Kidney epithelial cell (primary cell): ENCODE data around the gene SETD1B. TPM values are rescaled to one million over a fixed set of nuclear protein-coding genes. Genes with fewer than 3 reads are reported as not detected.
A peak's percentile ranks its signal among the peaks of the same experiment; 100 is the strongest.

Source experiments
- DNase-seq: peaks from one replicate; pipeline ENCODE4 v3.0.0-alpha.2; 2010; ENCODE audit warnings: low read depth
- H3K27me3 ChIP-seq: 2 replicates; pipeline ENCODE4 v1.6.0; 2011; ENCODE audit warnings: low read length; ENCODE audit not compliant: control insufficient read depth, insufficient read depth
- H3K36me3 ChIP-seq: 2 replicates; pipeline ENCODE4 v1.5.1; 2011; ENCODE audit warnings: low read length; ENCODE audit not compliant: control insufficient read depth, insufficient read depth
- H3K4me3 ChIP-seq: 2 replicates; pipeline ENCODE4 v1.5.1; 2011; ENCODE audit warnings: low read depth, mild to moderate bottlenecking, control low read depth, low read length
- CTCF ChIP-seq: IDR thresholded peaks from 2 replicates; pipeline ENCODE4 v1.5.1; 2011; ENCODE audit warnings: mild to moderate bottlenecking, moderate library complexity, low read length, control low read depth, inconsistent platforms; ENCODE audit not compliant: insufficient read depth, poor library complexity, severe bottlenecking
- total RNA-seq: library from RNA; depleted of rRNA; stranded (reverse); fragments of >200 nt; gene quantifications from 2 replicates; pipeline ENCODE4 v1.2.3, GENCODE V29; 2015

Gene SETD1B
- total RNA-seq, 1 donor from 2014 or later = 8.1 TPM

GRCh38 chr12:121770813-121771625, 32.8 kb upstream of the SETD1B start:
- no peak for TF ChIP-seq CTCF
- DNase-seq = no peak
- Histone ChIP-seq H3K4me3 (no peak overlapping the region), H3K27me3 (no peaks in the 10 kb centered on the region), H3K36me3 (no peaks in the 10 kb centered on the region)

GRCh38 chr12:121773011-121773777, 30.6 kb upstream of the SETD1B start:
- no peaks in the 10 kb centered on the region for H3K36me3 ChIP-seq
- no peak for DNase-seq
- H3K27me3 ChIP-seq = no peaks in the 10 kb centered on the region
- peak; percentile 94 for TF ChIP-seq CTCF
- no peak overlapping the region for H3K4me3 ChIP-seq

GRCh38 chr12:121774968-121775474, 28.8 kb upstream of the SETD1B start:
- Histone ChIP-seq H3K27me3 (no peaks in the 10 kb centered on the region), H3K36me3 (peaks cover 4% of the 10 kb centered on the region), H3K4me3 (no peak overlapping the region)
- peak; percentile 0 for TF ChIP-seq CTCF
- no peak for DNase-seq

GRCh38 chr12:121775501-121775900, 28.3 kb upstream of the SETD1B start:
- Histone ChIP-seq H3K4me3 (no peak overlapping the region), H3K36me3 (peaks cover 6% of the 10 kb centered on the region), H3K27me3 (no peaks in the 10 kb centered on the region)
- no peak for TF ChIP-seq CTCF
- DNase-seq = no peak

GRCh38 chr12:121776190-121777098, 27.4 kb upstream of the SETD1B start:
- Histone ChIP-seq H3K27me3 (no peaks in the 10 kb centered on the region), H3K36me3 (peaks cover 6% of the 10 kb centered on the region), H3K4me3 (no peak overlapping the region)
- TF ChIP-seq CTCF = peak; percentile 90
- no peak for DNase-seq
